Superior temporal gyrus (tissue), 1 donor: ENCODE data around the gene NAA38.

Experiments used
- DNase-seq: peaks from one replicate; pipeline ENCODE4 v3.0.0-alpha.2; 2016; ENCODE audit errors: extremely low spot score

The NAA38 gene

GRCh38 chr17:7841396-7841914 lies 15.9 kb downstream of the NAA38 start:
- DNase-seq = peak; percentile 73

GRCh38 chr17:7840875-7841274 lies 16.5 kb downstream of the NAA38 start:
- no peak for DNase-seq

DNA sequence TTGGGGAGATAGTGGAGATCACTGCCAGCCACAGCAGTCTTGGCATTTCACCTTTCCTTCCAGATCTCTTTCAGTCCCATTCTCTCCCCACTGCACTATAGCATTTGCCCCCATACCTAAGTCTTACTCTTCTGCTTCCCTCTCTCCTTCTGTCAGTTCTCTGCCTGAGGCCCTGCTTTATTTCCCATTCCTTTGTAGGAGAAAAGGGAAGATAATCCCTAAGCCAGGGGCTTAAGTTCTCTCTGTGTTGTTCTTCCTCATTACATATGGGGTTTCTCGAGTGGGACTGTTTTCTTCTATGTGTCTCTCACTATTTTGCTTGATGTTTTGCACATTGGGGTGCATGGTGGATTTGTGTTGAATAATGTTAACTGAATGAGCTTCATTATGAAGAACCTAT lies 16.9 kb downstream of the NAA38 start:
- no peak for DNase-seq

DNA sequence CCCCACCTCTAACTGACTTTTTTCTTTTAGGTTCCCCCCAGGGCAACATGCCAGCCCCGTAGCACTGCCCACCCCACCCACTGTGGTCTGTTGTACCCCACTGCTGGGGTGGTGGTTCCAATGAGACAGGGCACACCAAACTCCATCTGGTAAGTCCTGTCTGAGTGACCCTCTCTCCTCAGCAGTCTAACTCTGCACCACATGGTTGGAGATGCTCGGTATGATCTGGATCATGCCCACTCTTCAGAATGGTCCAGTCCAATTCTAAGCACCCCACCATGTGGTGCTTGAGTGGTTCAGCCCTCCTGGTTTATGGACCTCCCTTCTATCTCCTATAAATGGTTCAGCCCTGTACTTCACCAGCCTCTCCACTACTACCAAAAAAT lies 17.5 kb downstream of the NAA38 start:
- no peak for DNase-seq

DNA sequence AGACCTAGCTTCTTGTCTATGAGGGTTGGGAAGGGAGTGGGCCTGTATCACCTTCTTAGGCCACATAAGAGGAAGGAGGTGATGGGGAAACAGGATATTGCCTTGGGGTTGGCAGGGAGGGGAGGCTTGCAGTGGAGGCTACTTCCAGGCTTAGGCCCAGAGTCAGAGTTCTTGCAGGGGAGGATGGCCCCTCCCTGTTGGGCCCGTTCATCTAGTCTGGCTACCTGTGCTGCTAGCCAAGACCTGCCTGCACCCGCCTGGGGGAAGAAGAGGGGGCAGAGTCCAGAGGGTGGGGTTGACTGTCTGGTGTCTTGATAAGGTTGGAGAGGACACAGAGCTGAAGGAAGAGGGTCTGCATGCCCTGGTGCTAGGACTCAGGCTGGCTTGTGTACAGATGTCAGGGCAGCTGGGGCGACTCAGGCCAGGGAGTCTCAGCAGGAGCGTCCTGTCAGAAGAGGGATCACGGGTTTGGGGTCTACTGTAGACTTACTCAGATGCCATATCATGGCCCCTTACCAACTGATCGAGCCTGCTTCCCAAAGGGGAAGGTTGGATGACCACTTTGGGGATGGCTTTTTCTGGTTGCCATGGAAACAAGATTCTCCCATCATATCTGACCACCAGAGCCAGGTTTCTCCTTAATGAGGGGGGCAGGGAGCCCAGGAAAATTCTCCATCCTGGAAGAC lies 18.0 kb downstream of the NAA38 start:
- no peak for DNase-seq

DNA sequence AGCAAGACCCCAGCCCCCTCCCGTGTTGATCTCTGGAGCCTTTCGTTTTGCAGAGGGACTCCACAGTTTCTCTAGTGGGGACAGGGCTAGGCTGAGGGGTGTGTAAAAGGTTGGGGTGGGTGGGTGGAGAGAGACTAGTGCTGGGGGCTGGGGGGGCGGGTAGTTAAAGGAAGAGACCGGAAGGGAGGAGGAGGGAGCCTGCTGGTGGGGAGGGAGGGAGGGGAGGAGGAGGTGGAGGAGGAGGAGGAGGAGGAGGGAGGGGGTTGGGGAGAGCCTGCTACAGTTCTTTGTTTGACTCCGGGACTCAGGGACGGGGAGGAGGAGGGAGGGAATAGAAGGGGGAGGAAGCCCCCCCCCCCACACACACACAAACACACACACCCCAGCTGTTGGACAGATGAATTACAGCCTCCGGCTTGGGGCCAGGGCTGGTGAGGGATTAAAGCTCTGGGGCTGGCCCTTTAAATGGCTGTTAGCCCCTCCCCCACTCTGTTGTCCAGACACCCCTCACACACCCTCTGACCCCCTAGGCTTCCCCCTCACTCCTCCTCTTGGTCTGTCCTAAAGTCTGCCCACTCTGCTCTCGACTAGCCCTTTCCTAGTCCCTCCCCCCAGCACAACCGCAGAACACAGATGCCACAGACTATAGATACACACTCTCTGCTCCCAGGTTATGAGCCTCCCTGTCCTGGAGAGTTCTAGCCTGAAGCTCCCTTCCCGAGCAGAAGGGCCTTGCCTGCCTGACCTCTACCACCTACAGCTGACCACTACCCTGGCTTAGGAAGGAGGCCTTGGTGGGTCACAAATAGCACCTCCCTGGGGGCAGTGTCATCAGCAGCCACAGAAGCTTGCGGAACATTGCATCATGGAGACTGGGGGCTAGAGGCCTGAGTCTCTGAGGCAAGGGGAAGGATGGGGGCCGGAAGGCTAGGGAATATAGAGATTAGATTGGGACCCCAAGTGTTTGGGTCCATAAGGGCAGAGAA lies 19.0 kb downstream of the NAA38 start:
- no peak for DNase-seq

GRCh38 chr17:7837408-7838088 lies 19.8 kb downstream of the NAA38 start:
- DNase-seq = peak; percentile 27

DNA sequence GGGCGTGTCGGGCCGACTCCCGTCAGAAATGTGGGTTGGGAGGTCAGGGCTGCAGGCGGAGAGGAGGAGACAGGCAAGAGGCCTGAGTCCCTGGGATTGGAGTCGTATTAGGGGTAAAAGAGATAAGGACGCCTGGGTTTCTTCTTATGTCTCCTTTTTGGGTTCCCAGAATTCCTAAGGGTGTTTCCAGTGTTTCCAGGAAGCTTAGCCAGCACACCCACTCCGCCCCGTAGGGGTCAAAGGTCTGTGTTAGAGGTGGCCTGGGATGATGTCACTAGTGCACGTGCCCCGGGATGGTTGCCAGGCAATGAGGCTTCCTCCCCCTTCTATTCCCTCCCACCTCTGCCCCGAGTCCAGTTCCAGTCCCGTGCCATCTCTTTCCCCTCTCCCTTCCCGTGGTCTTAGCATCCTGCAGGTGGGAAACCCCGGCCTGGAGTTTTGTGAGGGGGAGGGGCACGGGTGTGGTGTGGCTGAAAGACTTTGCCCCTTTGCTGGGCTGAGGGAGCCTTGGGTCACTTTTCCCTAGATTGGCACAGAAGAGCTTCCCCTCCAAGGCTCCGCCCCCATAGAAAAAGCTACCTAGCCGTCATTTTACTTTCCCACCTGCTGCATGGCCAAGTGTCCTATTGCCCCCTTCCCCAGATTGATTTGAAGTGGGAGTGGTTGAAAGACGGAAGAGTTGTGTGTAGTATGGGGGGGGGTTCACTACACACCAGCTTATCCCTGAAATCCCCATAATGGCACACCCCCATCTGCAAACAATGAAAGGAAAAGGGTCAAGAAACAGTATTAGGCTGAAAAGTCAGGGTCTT lies 20.6 kb downstream of the NAA38 start:
- DNase-seq = peak; percentile 56

DNA sequence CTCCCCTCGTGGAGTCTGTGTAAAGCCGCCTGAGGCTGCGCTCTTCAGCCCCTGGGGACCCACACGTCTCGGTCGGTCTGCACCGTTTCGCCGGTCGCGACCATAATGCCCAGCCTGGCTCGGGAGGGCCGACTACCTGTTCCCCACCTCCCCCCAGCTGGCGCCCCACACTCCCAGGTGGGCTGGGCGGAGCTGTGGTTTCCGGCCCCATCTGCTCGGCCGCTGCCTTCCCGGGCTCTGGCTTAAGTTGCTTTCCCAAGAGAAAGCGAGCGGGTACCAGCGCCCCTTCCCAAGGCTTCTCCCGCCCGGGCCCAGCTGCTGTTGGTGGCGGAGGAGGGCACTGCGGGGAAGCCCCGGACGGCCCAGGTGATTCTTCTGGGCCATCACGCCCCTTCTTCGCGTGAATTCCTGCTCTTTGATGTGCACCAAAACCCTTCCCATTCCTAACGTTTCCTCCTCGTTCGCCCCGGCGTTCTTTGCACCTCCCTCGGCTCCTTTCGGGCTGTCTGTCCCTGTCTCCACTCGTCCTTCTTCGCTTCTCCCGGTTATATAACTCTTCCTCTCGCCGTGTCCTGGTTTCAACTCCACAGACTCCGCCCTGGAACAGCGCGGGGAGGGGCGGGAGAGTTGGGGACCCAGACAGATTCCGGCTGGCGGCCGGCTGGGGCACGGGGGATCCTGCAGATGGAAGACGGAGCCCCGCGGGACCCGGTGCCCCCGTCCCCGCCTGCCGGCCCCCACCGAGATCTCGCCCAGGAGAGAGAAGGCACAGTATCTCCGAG lies 21.4 kb downstream of the NAA38 start:
- DNase-seq = peak; percentile 70

DNA sequence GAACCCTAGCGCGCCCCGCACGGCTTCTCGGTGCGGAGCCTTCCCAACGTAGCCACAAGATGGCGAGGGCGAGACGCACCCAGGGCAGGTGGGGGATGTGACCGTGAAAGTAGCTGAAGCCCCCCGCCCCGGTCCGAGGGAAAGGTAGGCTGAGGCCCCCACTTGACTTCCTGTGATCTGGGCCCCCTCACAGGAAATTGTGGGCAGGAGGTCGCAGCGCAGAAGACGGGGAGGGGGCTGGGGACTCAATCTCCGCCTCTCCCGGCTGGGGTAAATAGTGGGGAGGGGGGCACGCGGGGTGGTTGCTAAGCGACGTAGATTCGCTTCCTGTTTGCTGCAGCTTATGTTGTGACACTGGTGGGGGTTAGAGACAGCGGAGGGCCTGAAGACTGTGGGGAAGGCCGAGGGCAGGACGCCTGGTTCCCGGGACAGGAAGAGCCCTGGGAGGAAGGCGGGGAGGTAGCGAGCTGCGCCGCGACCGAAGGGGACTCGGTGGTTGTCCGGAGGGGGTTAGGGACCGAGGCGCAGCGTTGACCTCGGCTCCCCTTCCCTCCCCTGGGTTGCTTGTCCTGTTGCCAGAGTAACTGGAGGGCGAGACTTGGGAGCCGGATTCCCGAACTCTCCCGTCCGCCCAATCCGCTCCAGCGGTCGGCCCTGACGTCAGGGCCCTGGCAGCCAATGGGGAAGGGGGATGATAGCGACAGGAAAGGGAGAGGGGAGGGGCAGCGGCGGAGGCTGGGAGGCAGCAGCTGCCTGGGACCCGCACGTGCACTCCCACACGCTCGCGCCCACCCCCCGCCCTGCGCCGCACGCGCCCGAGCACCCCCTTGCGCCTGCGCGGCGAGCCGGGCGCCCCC lies 22.2 kb downstream of the NAA38 start:
- peak; percentile 96 for DNase-seq

DNA sequence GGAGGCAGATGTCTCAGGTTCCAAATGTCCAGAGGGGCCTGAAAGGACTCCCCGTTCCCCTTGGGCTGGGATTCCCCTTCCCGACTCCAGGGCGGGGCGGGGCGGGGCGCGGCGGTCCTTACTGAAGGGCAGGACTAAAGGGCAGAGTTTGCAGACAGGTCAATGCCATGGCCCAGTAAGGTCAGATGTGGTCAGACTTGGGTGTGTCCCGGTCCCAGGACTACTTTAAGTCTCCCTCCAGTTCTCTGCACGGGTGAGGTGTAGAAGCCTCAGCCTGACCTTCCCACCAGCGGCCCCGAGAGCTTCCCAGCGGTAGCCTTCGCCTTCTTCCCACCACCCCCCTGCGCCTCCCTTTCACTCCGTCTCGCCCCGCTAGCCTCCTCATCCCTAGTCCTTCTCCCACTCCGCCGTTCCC lies 22.8 kb downstream of the NAA38 start:
- peak; percentile 36 for DNase-seq

DNA sequence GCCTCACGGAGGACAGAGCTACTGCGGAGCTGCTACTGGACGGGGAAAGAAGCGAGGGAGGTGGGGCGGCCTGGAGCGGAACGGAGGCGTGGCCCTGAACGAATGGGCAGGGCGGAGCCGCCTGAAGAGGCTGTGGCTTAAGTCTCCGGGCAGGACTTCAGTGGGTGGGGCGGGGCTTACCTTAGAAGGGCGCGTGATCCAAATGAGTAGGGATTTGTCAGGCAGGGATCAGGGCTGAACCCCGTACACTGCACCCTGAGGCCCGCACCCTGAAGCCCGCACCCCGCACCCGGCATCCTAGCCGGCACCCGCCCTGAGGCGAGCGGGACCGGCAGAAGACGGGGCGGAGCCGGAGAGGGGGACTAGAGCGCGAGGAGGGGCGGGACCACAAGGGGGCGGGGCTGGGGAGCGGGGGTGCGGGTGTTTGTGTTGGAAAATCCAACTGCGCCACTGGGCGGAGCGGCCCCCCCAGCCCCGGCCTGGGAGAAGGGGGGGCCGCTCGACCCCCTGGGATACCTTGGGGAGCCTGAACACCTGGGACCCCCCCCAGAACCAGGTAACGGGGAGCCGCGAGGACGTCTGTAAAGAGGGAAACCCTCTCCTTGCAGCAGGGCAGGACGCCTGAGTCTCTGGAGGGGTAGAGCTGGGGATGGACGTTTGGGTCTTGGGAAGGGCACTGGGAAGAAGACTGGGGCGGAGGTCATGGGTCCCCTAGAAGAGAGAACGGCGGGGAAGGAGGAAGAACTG lies 23.4 kb downstream of the NAA38 start, which contains the start of gene KDM6B:
KDM6B (plus strand) TSS at position 423 of the 747 bp plus-strand sequence. CDS start 11,338 bp downstream, outside the sequence.
- DNase-seq = peak; percentile 76

DNA sequence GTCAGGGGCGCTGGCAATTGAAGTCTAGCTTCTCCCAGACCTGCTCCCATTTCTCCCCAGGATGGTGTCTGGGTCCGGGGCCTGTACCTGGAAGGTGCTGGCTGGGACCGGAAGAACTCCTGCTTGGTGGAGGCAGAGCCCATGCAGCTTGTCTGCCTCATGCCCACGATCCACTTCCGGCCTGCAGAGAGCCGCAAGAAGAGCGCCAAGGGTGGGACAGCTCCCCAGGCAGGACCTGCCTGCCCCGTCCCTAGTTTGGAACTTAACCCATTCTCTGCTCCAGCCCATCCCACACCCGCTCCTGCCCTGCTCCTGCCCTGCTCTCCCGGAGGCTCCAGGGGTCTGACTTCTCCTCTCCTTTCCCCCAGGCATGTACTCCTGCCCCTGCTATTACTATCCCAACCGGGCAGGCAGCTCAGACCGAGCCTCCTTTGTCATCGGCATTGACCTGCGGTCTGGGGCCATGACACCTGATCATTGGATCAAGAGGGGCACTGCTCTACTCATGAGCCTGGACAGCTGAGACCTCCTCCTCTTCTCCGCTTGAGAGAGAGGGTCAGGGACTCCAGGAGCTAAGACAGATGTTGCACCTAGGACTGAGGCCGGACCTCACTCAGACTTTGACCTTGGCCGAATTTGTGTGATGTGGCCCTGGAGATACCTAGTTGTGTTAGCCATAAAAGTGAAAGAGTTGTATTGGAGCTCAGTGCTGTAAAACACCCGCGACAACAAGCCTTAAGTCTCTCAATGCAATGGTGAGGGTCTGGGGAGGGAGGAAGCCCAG lies 24.2 kb downstream of the NAA38 start:
- no peak for DNase-seq

DNA sequence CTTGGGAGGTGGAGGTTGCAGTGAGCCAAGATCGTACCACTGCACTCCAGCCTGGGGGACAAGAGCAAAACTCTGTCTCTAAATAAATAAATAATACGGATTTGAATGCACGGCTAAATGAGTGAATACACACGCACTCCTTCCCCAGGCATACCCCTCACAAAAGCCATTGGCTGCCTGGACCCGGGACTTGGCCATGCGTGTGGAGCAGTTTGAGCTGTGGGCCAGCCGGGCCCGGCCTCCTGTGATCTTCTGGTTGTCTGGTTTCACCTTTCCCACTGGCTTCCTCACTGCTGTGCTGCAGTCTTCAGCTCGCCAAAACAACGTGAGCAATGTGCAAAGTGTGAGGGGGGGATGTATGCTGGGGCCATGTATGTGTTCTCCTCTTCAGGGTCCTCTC lies 24.9 kb downstream of the NAA38 start:
- DNase-seq = no peak

DNA sequence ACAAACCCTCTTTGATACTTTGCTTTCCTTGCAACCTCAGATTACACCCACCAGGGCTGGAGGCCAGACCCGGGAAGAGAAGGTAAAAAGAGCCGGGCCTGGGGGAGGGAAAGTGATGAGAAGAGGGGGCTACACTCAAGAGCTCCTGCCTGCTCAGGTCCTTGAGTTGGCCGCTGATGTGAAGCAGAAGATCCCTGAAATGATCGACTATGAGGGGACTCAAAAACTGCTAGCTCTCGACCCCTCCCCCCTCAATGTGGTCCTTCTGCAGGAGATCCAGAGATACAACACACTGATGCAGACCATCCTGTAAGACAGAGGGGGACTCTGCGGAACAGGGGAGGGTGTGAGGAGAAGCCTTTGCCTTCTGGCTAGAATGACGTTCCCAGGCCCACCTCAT lies 26.1 kb downstream of the NAA38 start:
- no peak for DNase-seq

GRCh38 chr17:7830616-7831015 lies 26.7 kb downstream of the NAA38 start:
- no peak for DNase-seq

GRCh38 chr17:7825206-7825990 lies 32.0 kb downstream of the NAA38 start:
- peak; percentile 27 for DNase-seq
